Effector memory CD4-positive, alpha-beta T cell (primary cell): ENCODE measurements around the gene CELF3.

Experiments
- DNase-seq, 3 donors: peaks; one replicate each; pipeline ENCODE4 v3.0.0-alpha.2; 2020
- H3K27ac ChIP-seq: 2 replicates; pipeline ENCODE4 v1.7.0; 2013; ENCODE audit warnings: mild to moderate bottlenecking, low read length, moderate library complexity; ENCODE audit not compliant: insufficient read depth, poor library complexity, severe bottlenecking
- H3K27me3 ChIP-seq: replicated peaks from 2 replicates; pipeline ENCODE4 v1.7.0; 2013; ENCODE audit warnings: mild to moderate bottlenecking, low read length; ENCODE audit not compliant: insufficient read depth, control insufficient read depth, poor library complexity, severe bottlenecking
- H3K36me3 ChIP-seq: 2 replicates; pipeline ENCODE4 v1.7.0; 2013; ENCODE audit warnings: mild to moderate bottlenecking, low read length, moderate library complexity; ENCODE audit not compliant: control insufficient read depth, insufficient read depth
- H3K4me1 ChIP-seq: 2 replicates; pipeline ENCODE4 v1.7.0; 2013; ENCODE audit warnings: low read length, mild to moderate bottlenecking; ENCODE audit not compliant: control insufficient read depth, insufficient read depth, poor library complexity, severe bottlenecking
- H3K4me3 ChIP-seq: 2 replicates; pipeline ENCODE4 v1.7.0; 2013; ENCODE audit warnings: low read length, low read depth, mild to moderate bottlenecking; ENCODE audit not compliant: insufficient read depth, poor library complexity, severe bottlenecking
- H3K9me3 ChIP-seq: 2 replicates; pipeline ENCODE4 v1.7.0; 2013; ENCODE audit warnings: mild to moderate bottlenecking, low read length, moderate library complexity; ENCODE audit not compliant: control insufficient read depth

CELF3 gene

GRCh38 chr1:151711044-151711800 is 5.4 kb downstream of the CELF3 start:
- peaks cover 7% of the 10 kb centered on the region for H3K27me3 ChIP-seq
- no peak for DNase-seq
- no peaks in the 10 kb centered on the region for H3K36me3 ChIP-seq
- H3K9me3 ChIP-seq: no peaks in the 10 kb centered on the region
- H3K4me3 ChIP-seq: no peak overlapping the region
- no peaks in the 10 kb centered on the region for H3K4me1 ChIP-seq
- H3K27ac ChIP-seq: no peak overlapping the region

GRCh38 chr1:151710187-151710840 is 6.3 kb downstream of the CELF3 start:
- Histone ChIP-seq H3K27ac (no peak overlapping the region), H3K4me3 (no peak overlapping the region), H3K27me3 (no peaks in the 10 kb centered on the region), H3K9me3 (no peaks in the 10 kb centered on the region), H3K36me3 (no peaks in the 10 kb centered on the region), H3K4me1 (no peaks in the 10 kb centered on the region)
- peak in 2 of 3 donors; percentile 5 to 8 for DNase-seq

- Histone ChIP-seq H3K4me1 (peaks cover under 1% of the 10 kb centered on the region), H3K36me3 (no peaks in the 10 kb centered on the region), H3K27me3 (no peaks in the 10 kb centered on the region), H3K27ac (no peak overlapping the region), H3K9me3 (no peaks in the 10 kb centered on the region), H3K4me3 (no peak overlapping the region)
- no peak for DNase-seq
Observed at GRCh38 chr1:151708891-151709290, 7.7 kb downstream of the CELF3 start.

DNA sequence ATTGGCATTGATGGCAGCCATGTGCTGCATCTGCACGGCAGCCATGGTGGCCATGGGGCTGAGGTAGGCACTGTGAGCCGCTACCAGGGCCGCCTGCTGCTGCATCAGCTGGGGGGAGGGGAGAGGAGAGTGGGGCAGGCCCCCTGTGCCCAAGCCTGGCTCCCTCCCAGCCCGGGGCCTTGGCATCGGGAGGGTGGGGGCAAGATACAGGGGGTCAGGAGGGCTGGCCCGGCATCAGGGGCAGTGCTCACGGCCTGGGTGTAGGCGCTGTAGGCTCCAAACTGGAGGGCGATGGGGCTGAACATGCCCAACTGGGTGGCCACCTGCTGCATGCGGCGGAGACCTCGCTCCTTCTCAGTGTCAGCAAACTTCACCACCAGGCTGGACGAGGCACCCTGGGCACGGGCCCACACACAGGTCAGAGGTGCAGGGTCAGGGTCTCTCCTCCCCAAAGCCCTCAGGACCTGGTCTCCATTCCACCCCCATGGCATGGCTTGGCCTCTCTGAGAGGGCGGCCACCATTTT is 9.0 kb downstream of the CELF3 start:
- peaks cover 8% of the 10 kb centered on the region for H3K4me1 ChIP-seq
- H3K27me3 ChIP-seq: no peaks in the 10 kb centered on the region
- H3K27ac ChIP-seq: no peak overlapping the region
- no peak for DNase-seq
- no peak overlapping the region for H3K4me3 ChIP-seq
- no peaks in the 10 kb centered on the region for H3K36me3 ChIP-seq
- no peaks in the 10 kb centered on the region for H3K9me3 ChIP-seq

GRCh38 chr1:151706464-151707415 is 9.9 kb downstream of the CELF3 start:
- Histone ChIP-seq H3K4me3 (no peak overlapping the region), H3K27ac (no peak overlapping the region), H3K4me1 (peaks cover 8% of the 10 kb centered on the region), H3K9me3 (no peaks in the 10 kb centered on the region), H3K36me3 (no peaks in the 10 kb centered on the region), H3K27me3 (no peaks in the 10 kb centered on the region)
- no peak for DNase-seq

GRCh38 chr1:151705753-151706463 is 10.7 kb downstream of the CELF3 start:
- Histone ChIP-seq H3K9me3 (no peaks in the 10 kb centered on the region), H3K4me3 (no peak overlapping the region), H3K27me3 (no peaks in the 10 kb centered on the region), H3K27ac (no peak overlapping the region), H3K4me1 (peaks cover 8% of the 10 kb centered on the region), H3K36me3 (peaks cover 7% of the 10 kb centered on the region)
- no peak for DNase-seq

- no peak for DNase-seq
- Histone ChIP-seq H3K27ac (no peak overlapping the region), H3K4me3 (no peak overlapping the region), H3K27me3 (no peaks in the 10 kb centered on the region), H3K36me3 (peaks cover 10% of the 10 kb centered on the region), H3K4me1 (peaks cover 8% of the 10 kb centered on the region), H3K9me3 (no peaks in the 10 kb centered on the region)
Observed at GRCh38 chr1:151705146-151705545, 11.5 kb downstream of the CELF3 start.

DNA sequence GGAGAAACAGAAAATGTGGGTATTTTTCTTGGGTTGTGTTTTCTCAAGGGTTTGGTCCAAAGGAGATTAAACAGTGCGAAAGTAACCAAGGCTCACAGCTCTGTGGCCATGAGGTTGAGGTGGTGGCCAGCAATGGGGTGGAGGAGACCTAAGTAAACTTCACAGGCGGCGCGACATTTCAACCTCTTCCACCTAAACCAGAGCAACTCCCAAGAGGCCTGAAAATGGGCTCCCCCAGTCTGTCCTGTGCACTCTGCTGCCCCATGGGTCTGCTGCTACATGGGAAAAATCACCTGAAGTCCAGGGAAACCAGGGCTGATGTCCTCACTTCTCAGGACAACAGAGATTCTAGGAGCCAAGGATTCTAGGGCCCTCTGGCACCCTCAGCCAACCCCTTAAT is 12.4 kb downstream of the CELF3 start:
- H3K4me3 ChIP-seq: no peak overlapping the region
- H3K36me3 ChIP-seq: peaks cover 16% of the 10 kb centered on the region
- H3K27ac ChIP-seq: no peak overlapping the region
- H3K27me3 ChIP-seq: no peaks in the 10 kb centered on the region
- no peaks in the 10 kb centered on the region for H3K9me3 ChIP-seq
- DNase-seq: no peak
- peaks cover 8% of the 10 kb centered on the region for H3K4me1 ChIP-seq

- Histone ChIP-seq H3K27me3 (no peaks in the 10 kb centered on the region), H3K4me3 (no peak overlapping the region), H3K36me3 (peaks cover 21% of the 10 kb centered on the region)
Observed at GRCh38 chr1:151703813-151704212, 12.8 kb downstream of the CELF3 start.

More at GRCh38 chr1:151703813-151704212, 12.8 kb downstream of the CELF3 start:
- no peak overlapping the region for H3K27ac ChIP-seq
- no peak for DNase-seq
- H3K9me3 ChIP-seq: no peaks in the 10 kb centered on the region
- peaks cover 8% of the 10 kb centered on the region for H3K4me1 ChIP-seq
